HCT116 (cell line): Measurements from ENCODE around the gene IL32. TPM values are rescaled to one million over a fixed set of nuclear protein-coding genes. Genes with fewer than 3 reads are reported as not detected.

Experiments used
- ATAC-seq: fragments of 200-7000 bp; cut with Tn5 transposase; 2 replicates; pipeline ENCODE4 v1.9.1; 2020; ENCODE audit warnings: mild to moderate bottlenecking, moderate library complexity
- BruUV-seq: library from RNA; stranded (reverse); fragments of 400-500 nt; replicated peaks from 2 replicates; lab custom pipeline; 2021; lab: Mats Ljungman, UMichigan
- CTCF ChIA-PET: fragments of 300-600 bp; sonication (Branson Sonifier 250); formaldehyde crosslinking; loops from one replicate; lab custom pipeline; 2021; ENCODE audit warnings: antibody characterized with exemption; lab: Charles Lee
- POLR2A ChIA-PET: fragments of 300-600, 350-600 bp; sonication (Branson Sonifier 250); formaldehyde crosslinking; loops from one replicate; lab custom pipeline; 2021; ENCODE audit warnings: antibody characterized with exemption; lab: Charles Lee
- RAD21 ChIA-PET, 2 experiments: fragments of 300-600 bp; sonication (Branson Sonifier 250); formaldehyde crosslinking; loops; one replicate each; lab custom pipeline; 2023; ENCODE audit warnings: low total read pairs in 2 of 2; ENCODE audit not compliant: uncharacterized antibody in 2 of 2, unreplicated experiment in 2 of 2, low non-redundant PET in 1 of 2; lab: Charles Lee
- DNase-seq: peaks from one replicate; pipeline ENCODE4 v3.0.0-alpha.2; 2010; ENCODE audit warnings: low read depth, low spot score
- H2AFZ ChIP-seq: fragments of 200-600 bp; shearing (Covaris generic), sonication (generic); 2 replicates; pipeline ENCODE4 v1.6.1; 2017; ENCODE audit warnings: low read depth, mixed run types, mixed read lengths, antibody characterized with exemption, low read length; ENCODE audit not compliant: poor library complexity, severe bottlenecking
- H3K27ac ChIP-seq: 2 replicates; pipeline ENCODE4 v1.5.1; 2012; ENCODE audit warnings: low read depth, low read length
- H3K27me3 ChIP-seq: fragments of 200-600 bp; sonication (generic); 2 replicates; pipeline ENCODE4 v1.6.1; 2016; ENCODE audit warnings: mixed run types, low read length, mixed read lengths; ENCODE audit not compliant: insufficient read depth
- H3K36me3 ChIP-seq, 2 experiments: fragments of 200-500 bp in 1 of 2; fragments of 200-600 bp in 1 of 2; sonication (Bioruptor generic) in 1 of 2; sonication (generic) in 1 of 2; 2 replicates each; pipeline versions ENCODE4 v1.5.1 to v1.6.1; 2014 to 2016; ENCODE audit warnings: low read length in 2 of 2, inconsistent platforms in 1 of 2, mixed read lengths in 1 of 2, mixed run types in 1 of 2; ENCODE audit not compliant: insufficient read depth in 2 of 2, control insufficient read depth in 1 of 2
- H3K4me1 ChIP-seq, 2 experiments: fragments of 200-600 bp in 1 of 2; sonication (generic) in 1 of 2; 2 replicates each; pipeline versions ENCODE4 v1.5.1 to v1.6.1; 2012 to 2017; ENCODE audit warnings: low read length in 2 of 2, inconsistent platforms in 1 of 2, mild to moderate bottlenecking in 1 of 2, mixed read lengths in 1 of 2, mixed run types in 1 of 2, moderate library complexity in 1 of 2; ENCODE audit not compliant: insufficient read depth in 2 of 2, control insufficient read depth in 1 of 2
- H3K4me2 ChIP-seq: fragments of 200-600 bp; sonication (generic); 2 replicates; pipeline ENCODE4 v1.6.1; 2017; ENCODE audit warnings: mixed run types, low read length, mixed read lengths
- H3K4me3 ChIP-seq, 2 experiments: fragments of 200-600 bp in 1 of 2; sonication (generic) in 1 of 2; replicated peaks in 1 of 2; 2 replicates each; pipeline ENCODE4 v1.5.1; 2011 to 2016; ENCODE audit warnings: low read length in 2 of 2, control low read depth in 1 of 2, low read depth in 1 of 2, mild to moderate bottlenecking in 1 of 2, mixed read lengths in 1 of 2, mixed run types in 1 of 2
- H3K79me2 ChIP-seq: fragments of 200-600 bp; sonication (generic); 2 replicates; pipeline ENCODE4 v1.6.1; 2017; ENCODE audit warnings: mild to moderate bottlenecking, mixed run types, low read length, moderate library complexity, mixed read lengths; ENCODE audit not compliant: insufficient read depth
- H3K9ac ChIP-seq: fragments of 200-600 bp; sonication (generic); 2 replicates; pipeline ENCODE4 v1.6.1; 2016; ENCODE audit warnings: low read length, mixed read lengths
- H3K9me2 ChIP-seq: fragments of 200-600 bp; sonication (generic), shearing (Covaris generic); 2 replicates; pipeline ENCODE4 v1.6.1; 2017; ENCODE audit warnings: mixed run types, mild to moderate bottlenecking, moderate library complexity; ENCODE audit not compliant: insufficient read depth
- H3K9me3 ChIP-seq, 2 experiments: fragments of 200-500 bp in 1 of 2; fragments of 200-600 bp in 1 of 2; sonication (Bioruptor generic) in 1 of 2; sonication (generic) in 1 of 2; 2 replicates each; pipeline ENCODE4 v1.6.1; 2014 to 2017; ENCODE audit warnings: low read length in 2 of 2, mixed read lengths in 2 of 2, inconsistent platforms in 1 of 2, low read depth in 1 of 2, mild to moderate bottlenecking in 1 of 2, mixed run types in 1 of 2, moderate library complexity in 1 of 2; ENCODE audit not compliant: control insufficient read depth in 1 of 2, insufficient read depth in 1 of 2
- H4K20me1 ChIP-seq: fragments of 200-600 bp; sonication (generic), shearing (Covaris generic); 2 replicates; pipeline ENCODE4 v1.6.1; 2017; ENCODE audit warnings: mixed run types, mild to moderate bottlenecking, moderate library complexity; ENCODE audit not compliant: insufficient read depth
- CBX3 ChIP-seq: IDR thresholded peaks from 2 replicates; pipeline ENCODE4 v1.6.1; 2012; ENCODE audit warnings: low read depth
- CTCF ChIP-seq, 3 experiments: fragments of 200-600 bp in 1 of 3; sonication (generic) in 1 of 3; IDR thresholded peaks in 2 of 3; conservative IDR thresholded peaks in 1 of 3; 2 replicates each; pipeline ENCODE4 v1.5.1; 2012 to 2017; ENCODE audit warnings: low read depth in 2 of 3, low read length in 2 of 3, antibody characterized with exemption in 1 of 3, borderline replicate concordance in 1 of 3, control low read depth in 1 of 3, mild to moderate bottlenecking in 1 of 3, mixed read lengths in 1 of 3, mixed run types in 1 of 3, moderate library complexity in 1 of 3; ENCODE audit not compliant: insufficient read depth in 1 of 3
- ELF1 ChIP-seq: IDR thresholded peaks from 2 replicates; pipeline ENCODE4 v1.6.1; 2012; ENCODE audit warnings: low read depth, borderline replicate concordance
- POLR2A ChIP-seq: IDR thresholded peaks from 2 replicates; pipeline ENCODE4 v1.7.0; 2011; ENCODE audit warnings: borderline replicate concordance; ENCODE audit not compliant: insufficient read depth, insufficient read length; ENCODE audit errors: extremely low read depth
- YY1 ChIP-seq: IDR thresholded peaks from 2 replicates; pipeline ENCODE4 v1.6.1; 2011; ENCODE audit warnings: low read length, low read depth, moderate library complexity, mild to moderate bottlenecking; ENCODE audit not compliant: insufficient replicate concordance; ENCODE audit errors: extremely low read depth
- intact Hi-C: fragments of 100-400 bp; cut with micrococcal nuclease; formaldehyde crosslinking; loops from 2 replicates; pipeline ENCODE4 v1.10.0; 2022
- total RNA-seq: library from RNA; stranded (reverse); gene quantifications from one replicate; pipeline ENCODE4 v1.2.1, GENCODE V29; 2021; ENCODE audit not compliant: unreplicated experiment
- TF ChIP-seq, protein P1 (sequence below): IDR thresholded peaks from 2 replicates; pipeline ENCODE4 v1.6.1; 2012; ENCODE audit warnings: low read depth

The IL32 gene
- total RNA-seq, 1 experiment from 2014 or later: 13.7 TPM

- POLR2A ChIA-PET: interaction anchor here (0.6 kb wide), 1 partner anchor 1075 kb away, joined by 3 read pairs; no protein-coding TSS in a partner anchor
- Histone ChIP-seq H4K20me1 (no peaks in the 10 kb centered on the region), H3K27ac (no peak overlapping the region), H3K4me3 (no peak overlapping the region), H3K4me2 (no peak overlapping the region), H3K36me3 (no peaks in the 10 kb centered on the region), H3K79me2 (no peaks in the 10 kb centered on the region), H3K4me1 (peaks cover 16 to 28% of the 10 kb centered on the region in 2 experiments), H2AFZ (no peak overlapping the region), H3K9me3 (no peaks in the 10 kb centered on the region), H3K9me2 (no peaks in the 10 kb centered on the region), H3K27me3 (no peaks in the 10 kb centered on the region), H3K9ac (no peak overlapping the region)
- RAD21 ChIA-PET: interaction anchor here in 1 of 2 experiments (0.7 kb wide), 1 partner anchor 979 kb away, joined by 4 read pairs; no protein-coding TSS in a partner anchor
- TF ChIP-seq YY1: no peak
- TF ChIP-seq CBX3: no peak
- TF ChIP-seq ELF1: no peak
- TF ChIP-seq POLR2A: no peak
- TF ChIP-seq, protein P1, sequence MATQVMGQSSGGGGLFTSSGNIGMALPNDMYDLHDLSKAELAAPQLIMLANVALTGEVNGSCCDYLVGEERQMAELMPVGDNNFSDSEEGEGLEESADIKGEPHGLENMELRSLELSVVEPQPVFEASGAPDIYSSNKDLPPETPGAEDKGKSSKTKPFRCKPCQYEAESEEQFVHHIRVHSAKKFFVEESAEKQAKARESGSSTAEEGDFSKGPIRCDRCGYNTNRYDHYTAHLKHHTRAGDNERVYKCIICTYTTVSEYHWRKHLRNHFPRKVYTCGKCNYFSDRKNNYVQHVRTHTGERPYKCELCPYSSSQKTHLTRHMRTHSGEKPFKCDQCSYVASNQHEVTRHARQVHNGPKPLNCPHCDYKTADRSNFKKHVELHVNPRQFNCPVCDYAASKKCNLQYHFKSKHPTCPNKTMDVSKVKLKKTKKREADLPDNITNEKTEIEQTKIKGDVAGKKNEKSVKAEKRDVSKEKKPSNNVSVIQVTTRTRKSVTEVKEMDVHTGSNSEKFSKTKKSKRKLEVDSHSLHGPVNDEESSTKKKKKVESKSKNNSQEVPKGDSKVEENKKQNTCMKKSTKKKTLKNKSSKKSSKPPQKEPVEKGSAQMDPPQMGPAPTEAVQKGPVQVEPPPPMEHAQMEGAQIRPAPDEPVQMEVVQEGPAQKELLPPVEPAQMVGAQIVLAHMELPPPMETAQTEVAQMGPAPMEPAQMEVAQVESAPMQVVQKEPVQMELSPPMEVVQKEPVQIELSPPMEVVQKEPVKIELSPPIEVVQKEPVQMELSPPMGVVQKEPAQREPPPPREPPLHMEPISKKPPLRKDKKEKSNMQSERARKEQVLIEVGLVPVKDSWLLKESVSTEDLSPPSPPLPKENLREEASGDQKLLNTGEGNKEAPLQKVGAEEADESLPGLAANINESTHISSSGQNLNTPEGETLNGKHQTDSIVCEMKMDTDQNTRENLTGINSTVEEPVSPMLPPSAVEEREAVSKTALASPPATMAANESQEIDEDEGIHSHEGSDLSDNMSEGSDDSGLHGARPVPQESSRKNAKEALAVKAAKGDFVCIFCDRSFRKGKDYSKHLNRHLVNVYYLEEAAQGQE: no peak
- TF ChIP-seq CTCF (IDR thresholded peaks at IDR 0.05 in 2 of 3, conservative IDR thresholded peaks at IDR 0.05 in 1 of 3; ENCODE audit: borderline replicate concordance in 1 of 3, insufficient read depth in 1 of 3, low read depth in 2 of 3, low read length in 2 of 3): no peak
- ATAC-seq: no peak
- intact Hi-C loops: no loop called here
- no peak for DNase-seq
- CTCF ChIA-PET: interaction anchor here (0.7 to 3.0 kb wide), 4 partner anchors 9 to 135 kb away, joined by 3 to 8 read pairs (median 3); no protein-coding TSS in a partner anchor
- BruUV-seq: no TSS peak
These were observed 31.8 kb downstream of the IL32 start for GRCh38 chr16:3097266-3097665.
